Measurements from ENCODE around the gene NFYC. TPM values are rescaled to one million over a fixed set of nuclear protein-coding genes. Genes with fewer than 3 reads are reported as not detected.

Gene NFYC
- total RNA-seq (2021; fragmentation: NEBNext Ultra II Directional; extraction: Animal tissue kit (Norgen Biotek cat#: 25700)) = 51.1 and 54.1 TPM in 2 replicates
- polyA plus RNA-seq (2011; rRNA removed) = 107 and 124 TPM in 2 replicates
- polyA plus RNA-seq (2011; cell fraction: cytosol; rRNA removed) = 104 TPM
- 126 TPM for polyA plus RNA-seq (2011; cell fraction: nucleus; rRNA removed)
- 43.6 to 57.9 TPM (median 56.1 TPM) in 4 replicates for polyA plus RNA-seq (2012, experiment 1 of 2)
- polyA plus RNA-seq (2012, experiment 2 of 2) = 37.3 TPM
- 42.0 TPM for polyA plus RNA-seq (2013, experiment 1 of 2)
- 38.3 TPM for polyA plus RNA-seq (2013, experiment 2 of 2)
- 76.7 and 111 TPM in 2 replicates for polyA minus RNA-seq (2011; rRNA and poly(A)+ RNA removed)
- 57.0 TPM for polyA minus RNA-seq (2011; cell fraction: cytosol; rRNA and poly(A)+ RNA removed)
- polyA minus RNA-seq (2011; cell fraction: nucleus; rRNA and poly(A)+ RNA removed) = 73.3 TPM
- long read RNA-seq, experiment 1, transcript NFYC-213 (10 exons, 1,950 nt) = major isoform, 9 of 40 reads
- long read RNA-seq, experiment 1, partial matches to known transcripts = 12 of 40 reads
- long read RNA-seq, experiment 1, other reads (novel, unspliced or antisense) = 18 of 40 reads
- long read RNA-seq, experiment 2, transcript NFYC-213 (10 exons, 1,950 nt) = major isoform, 6 of 8 reads
- long read RNA-seq, experiment 2, partial matches to known transcripts = 1 of 8 reads
- long read RNA-seq, experiment 2, other reads (novel, unspliced or antisense) = 1 of 8 reads

DNA sequence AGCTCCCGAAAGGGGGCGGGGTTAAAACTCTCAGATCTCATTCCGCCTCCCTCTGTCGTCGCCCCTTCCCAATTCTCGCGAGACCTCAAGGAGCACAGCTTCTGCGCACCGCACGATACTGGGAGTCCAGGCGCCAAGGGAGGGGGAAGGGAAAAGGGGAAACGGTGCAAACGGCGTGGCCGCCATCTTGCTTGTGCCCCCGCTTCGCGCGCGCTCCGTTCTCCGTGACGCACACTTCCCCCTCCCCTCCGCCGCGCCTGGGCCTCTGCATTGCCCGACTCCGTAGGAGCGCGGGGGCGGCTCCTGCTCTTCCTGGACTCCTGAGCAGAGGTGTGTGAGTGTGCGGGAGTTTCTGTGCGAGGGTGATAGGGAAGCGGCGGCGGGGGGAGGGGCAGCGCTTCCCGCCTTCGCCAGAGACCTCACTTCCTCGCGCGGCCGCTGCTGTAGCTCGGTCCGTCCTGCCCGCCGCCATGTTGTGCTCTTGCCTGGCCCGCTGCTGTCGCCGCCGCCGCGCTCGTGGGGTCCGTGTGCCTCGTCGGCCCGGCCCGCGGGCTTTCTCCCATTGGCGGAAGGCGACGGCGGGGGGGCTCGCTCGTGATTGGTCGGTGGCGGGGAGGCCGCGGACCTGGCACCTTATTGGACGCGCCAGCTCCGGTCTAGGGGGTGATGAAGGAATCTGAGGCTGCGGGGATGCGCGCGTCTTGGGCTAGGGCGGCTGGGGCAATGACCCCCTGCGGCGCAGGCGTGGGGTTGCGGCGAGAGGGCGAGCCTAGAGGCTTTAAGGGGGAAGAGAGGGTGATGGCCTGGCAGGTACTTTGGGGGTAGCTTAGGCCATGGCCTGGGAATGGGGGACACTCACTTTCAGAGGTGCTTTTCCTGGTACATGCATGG, at the start of gene NFYC:
TSS of gene NFYC (plus strand) at position 167 of the 891 bp plus-strand sequence. CDS start 47,140 bp downstream, outside the sequence.
- Histone ChIP-seq H3K9ac (replicated peaks in 1 of 4; ENCODE audit: extremely low read depth in 1 of 4, low read depth in 3 of 4, low read length in 3 of 4) (peak within 1 kb of the TSS; percentile 96 to 99 (median 98)), H3K14ac (ENCODE audit: insufficient read length) (peak within 1 kb of the TSS; percentile 58), H3K18ac (ENCODE audit: extremely low read depth, low read length) (peak within 1 kb of the TSS; percentile 100), H4K8ac (ENCODE audit: extremely low read depth, insufficient read depth, low read length) (peak within 1 kb of the TSS; percentile 100), H4K20me1 (replicated peaks in 1 of 2; ENCODE audit: control insufficient read depth in 1 of 2, insufficient read depth in 2 of 2, low read length in 2 of 2) (peaks cover 2 to 11% of the 10 kb centered on the region in 2 experiments), H3K79me2 (ENCODE audit: control insufficient read depth in 1 of 2, insufficient read depth in 2 of 2, low read length in 2 of 2) (peaks cover 15 to 74% of the 10 kb centered on the region in 2 experiments), H3K4ac (replicated peaks; ENCODE audit: insufficient read length, low read depth, low read length) (peak within 1 kb of the TSS; percentile 100), H3K27ac (ENCODE audit: low read depth, low read length) (peak within 1 kb of the TSS; percentile 100), H4K5ac (ENCODE audit: insufficient read length, low read depth, low read length) (peak within 1 kb of the TSS; percentile 99), H3K4me2 (ENCODE audit: insufficient read depth in 1 of 2, low read depth in 2 of 2, low read length in 2 of 2) (peak within 1 kb of the TSS; percentile 92 to 100), H3K36me3 (ENCODE audit: control insufficient read depth in 2 of 4, insufficient read depth in 4 of 4, low read length in 3 of 4) (peaks cover 0 to 4% (median 2%) of the 10 kb centered on the region in 4 experiments; a peak in 2 of 8 replicates), H2BK120ac (replicated peaks; ENCODE audit: low read depth, low read length) (peak within 1 kb of the TSS; percentile 96), H2AK5ac (ENCODE audit: low read depth, low read length) (peak within 1 kb of the TSS; percentile 96), H2BK12ac (ENCODE audit: low read depth, low read length) (peak within 1 kb of the TSS; percentile 91), H3K23ac (ENCODE audit: insufficient read length) (no peak within 1 kb of the TSS), H3K56ac (replicated peaks; ENCODE audit: insufficient read length, low read depth, low read length) (peak within 1 kb of the TSS; percentile 98), H2BK15ac (ENCODE audit: low read length) (peak within 1 kb of the TSS; percentile 48), H2AFZ (ENCODE audit: low read length) (no peak within 1 kb of the TSS), H4K91ac (replicated peaks; ENCODE audit: insufficient read length, low read length) (peak within 1 kb of the TSS; percentile 92), H3K4me3 (ENCODE audit: extremely low read depth in 1 of 4, insufficient read depth in 2 of 4, low read depth in 3 of 4, low read length in 4 of 4) (peak within 1 kb of the TSS; percentile 67 to 82 (median 80)), H3K79me1 (ENCODE audit: low read depth, low read length) (no peaks in the 10 kb centered on the region; the same call in 1 of the 2 replicates), H3K27me3 (replicated peaks in 1 of 4; ENCODE audit: control insufficient read depth in 3 of 4, extremely low read depth in 1 of 4, insufficient read depth in 3 of 4, low read length in 3 of 4) (no peaks in the 10 kb centered on the region), H3K23me2 (ENCODE audit: low read depth, low read length) (peaks cover 7% of the 10 kb centered on the region), H3K9me3 (ENCODE audit: insufficient read depth in 2 of 2, low read depth in 1 of 2, low read length in 1 of 2) (no peaks in the 10 kb centered on the region), H2BK20ac (ENCODE audit: low read length) (no peak within 1 kb of the TSS), H3K4me1 (replicated peaks in 1 of 4; ENCODE audit: control insufficient read depth in 3 of 4, insufficient read depth in 4 of 4, low read length in 3 of 4) (peaks cover 0 to 9% (median 7%) of the 10 kb centered on the region in 4 experiments; a peak in 6 of 7 replicates), H2BK5ac (ENCODE audit: low read depth, low read length) (peak within 1 kb of the TSS; percentile 95)
- POLR2A ChIA-PET (ENCODE audit: partially characterized antibody) = interaction anchor here (0.6 to 9.4 kb wide), 55 partner anchors 8 to 736 kb away, joined by 3 to 293 read pairs (median 5); partner anchors contain the start of genes CAP1, CTPS1, MFSD2A and RIMS3
- CTCF ChIA-PET (ENCODE audit: partially characterized antibody) = interaction anchor here (0.5 to 2.3 kb wide), 10 partner anchors 23 to 539 kb away, joined by 3 to 12 read pairs (median 4); no protein-coding TSS in a partner anchor
- WGBS, 2 experiments (ENCODE audit: extremely low coverage in 1 of 2, insufficient coverage in 1 of 2, insufficient read length in 1 of 2, insufficient replicate concordance in 2 of 2, low coverage in 1 of 2, low lambda C conversion rate in 2 of 2, missing lambda C conversion rate in 1 of 2) = 3% methylated on average over 54 of the region's 84 CpGs; no CpG with 5 or more reads in 1 of the 2 experiments
- DNase-seq (ENCODE audit: low read depth in 1 of 2, low spot score in 2 of 2) (peak; percentile 97), FAIRE-seq (peak; percentile 48)
- TF ChIP-seq CBX8 (IDR thresholded peaks at IDR 0.05; ENCODE audit: borderline replicate concordance, low read depth, low read length) (no peak), TBP (IDR thresholded peaks at IDR 0.05; ENCODE audit: low read depth, low read length) (peak; percentile 72), YY1 (IDR thresholded peaks at IDR 0.05; ENCODE audit: low read depth, low read length) (peak; percentile 96), RBBP5 (IDR thresholded peaks at IDR 0.05; ENCODE audit: borderline replicate concordance, low read depth, low read length) (peak; percentile 96), RFX5 (IDR thresholded peaks at IDR 0.05; ENCODE audit: borderline replicate concordance, low read depth, low read length) (no peak)
- TF ChIP-seq, protein P1, sequence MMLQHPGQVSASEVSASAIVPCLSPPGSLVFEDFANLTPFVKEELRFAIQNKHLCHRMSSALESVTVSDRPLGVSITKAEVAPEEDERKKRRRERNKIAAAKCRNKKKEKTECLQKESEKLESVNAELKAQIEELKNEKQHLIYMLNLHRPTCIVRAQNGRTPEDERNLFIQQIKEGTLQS (IDR thresholded peaks at IDR 0.05; ENCODE audit: insufficient read depth, low read depth, low read length) = no peak
